ENCODE results near the gene NEDD1.

GRCh38 chr12:96985515-96986362 lies 78.7 kb downstream of the NEDD1 start:
- TF ChIP-seq CTCF (IDR thresholded peaks at IDR 0.05) (no peak), POLR2A (IDR thresholded peaks at IDR 0.05) (no peak)

All from lower leg skin (tissue), 3 donors.